Measurements from ENCODE around the gene LMF2. TPM values are rescaled to one million over a fixed set of nuclear protein-coding genes. Genes with fewer than 3 reads are reported as not detected.

The LMF2 gene
- total RNA-seq, 1 experiment from 2014 or later: 37.3 TPM

DNA sequence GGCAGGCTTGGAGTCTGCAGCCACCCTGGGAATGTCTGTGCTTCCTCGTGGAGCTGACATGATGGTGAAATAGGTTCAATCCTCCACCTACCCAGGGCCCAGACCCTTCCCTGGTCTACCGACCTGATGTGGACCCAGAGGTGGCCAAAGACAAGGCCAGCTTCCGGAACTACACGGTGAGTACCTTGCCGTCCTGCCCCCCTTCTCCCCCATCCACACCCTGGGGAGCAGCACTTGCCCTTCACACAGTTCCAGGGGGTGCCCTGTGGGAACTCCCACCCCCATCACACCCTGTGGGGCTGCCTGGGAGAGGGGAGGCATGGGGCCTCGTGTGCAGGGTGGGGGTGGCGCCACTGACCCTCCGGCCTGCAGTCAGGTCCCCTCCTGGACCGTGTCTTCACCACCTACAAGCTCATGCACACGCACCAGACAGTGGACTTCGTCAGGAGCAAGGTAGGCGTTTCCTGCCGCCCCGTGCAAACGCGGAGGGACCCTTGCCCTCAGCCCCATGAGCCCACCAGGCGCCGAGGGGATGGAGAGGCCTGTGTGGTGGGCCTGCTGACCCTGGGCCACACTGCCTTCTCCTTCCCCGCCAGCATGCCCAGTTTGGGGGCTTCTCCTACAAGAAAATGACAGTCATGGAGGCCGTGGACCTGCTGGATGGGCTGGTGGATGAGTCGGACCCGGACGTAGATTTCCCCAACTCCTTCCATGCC, 20.1 kb downstream of the LMF2 start:
- H3K4me3 ChIP-seq: no peak overlapping the region
- ChIA-PET POLR2A (ENCODE audit: unreplicated experiment) (no interaction called here), CTCF (no interaction called here)
- no TSS peak for BruUV-seq (replicated peaks)
- peaks cover 17% of the 10 kb centered on the region for H3F3A ChIP-seq (ENCODE audit: insufficient read depth, low read depth)
- H3K9me2 ChIP-seq (ENCODE audit: insufficient read depth): no peaks in the 10 kb centered on the region
- H3K4me2 ChIP-seq: peak overlapping the region; percentile 29; the same call in 1 of the 2 replicates
- H3K27ac ChIP-seq: no peak overlapping the region
- no peak overlapping the region for H2AFZ ChIP-seq
- H3K9me3 ChIP-seq (ENCODE audit: insufficient read depth, low read depth): no peaks in the 10 kb centered on the region
- TF ChIP-seq EZH2 (IDR thresholded peaks at IDR 0.05; ENCODE audit: low read depth): no peak
- TF ChIP-seq, protein P1, sequence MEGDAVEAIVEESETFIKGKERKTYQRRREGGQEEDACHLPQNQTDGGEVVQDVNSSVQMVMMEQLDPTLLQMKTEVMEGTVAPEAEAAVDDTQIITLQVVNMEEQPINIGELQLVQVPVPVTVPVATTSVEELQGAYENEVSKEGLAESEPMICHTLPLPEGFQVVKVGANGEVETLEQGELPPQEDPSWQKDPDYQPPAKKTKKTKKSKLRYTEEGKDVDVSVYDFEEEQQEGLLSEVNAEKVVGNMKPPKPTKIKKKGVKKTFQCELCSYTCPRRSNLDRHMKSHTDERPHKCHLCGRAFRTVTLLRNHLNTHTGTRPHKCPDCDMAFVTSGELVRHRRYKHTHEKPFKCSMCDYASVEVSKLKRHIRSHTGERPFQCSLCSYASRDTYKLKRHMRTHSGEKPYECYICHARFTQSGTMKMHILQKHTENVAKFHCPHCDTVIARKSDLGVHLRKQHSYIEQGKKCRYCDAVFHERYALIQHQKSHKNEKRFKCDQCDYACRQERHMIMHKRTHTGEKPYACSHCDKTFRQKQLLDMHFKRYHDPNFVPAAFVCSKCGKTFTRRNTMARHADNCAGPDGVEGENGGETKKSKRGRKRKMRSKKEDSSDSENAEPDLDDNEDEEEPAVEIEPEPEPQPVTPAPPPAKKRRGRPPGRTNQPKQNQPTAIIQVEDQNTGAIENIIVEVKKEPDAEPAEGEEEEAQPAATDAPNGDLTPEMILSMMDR (conservative IDR thresholded peaks at IDR 0.05): no peak
- no peak for DNase-seq
- peaks cover 7% of the 10 kb centered on the region for H3K36me3 ChIP-seq (ENCODE audit: low read depth)
- H3K79me2 ChIP-seq (ENCODE audit: low read depth): no peaks in the 10 kb centered on the region
- H3K27me3 ChIP-seq (ENCODE audit: insufficient read depth, low read depth): no peaks in the 10 kb centered on the region
- intact Hi-C loops (cut with micrococcal nuclease; ENCODE audit: unreplicated experiment): no loop called here
- H4K20me1 ChIP-seq (ENCODE audit: insufficient read depth): peaks cover 9% of the 10 kb centered on the region
- peaks cover 13% of the 10 kb centered on the region; the same call in 1 of the 2 replicates for H3K4me1 ChIP-seq (replicated peaks; ENCODE audit: insufficient read depth)

DNA sequence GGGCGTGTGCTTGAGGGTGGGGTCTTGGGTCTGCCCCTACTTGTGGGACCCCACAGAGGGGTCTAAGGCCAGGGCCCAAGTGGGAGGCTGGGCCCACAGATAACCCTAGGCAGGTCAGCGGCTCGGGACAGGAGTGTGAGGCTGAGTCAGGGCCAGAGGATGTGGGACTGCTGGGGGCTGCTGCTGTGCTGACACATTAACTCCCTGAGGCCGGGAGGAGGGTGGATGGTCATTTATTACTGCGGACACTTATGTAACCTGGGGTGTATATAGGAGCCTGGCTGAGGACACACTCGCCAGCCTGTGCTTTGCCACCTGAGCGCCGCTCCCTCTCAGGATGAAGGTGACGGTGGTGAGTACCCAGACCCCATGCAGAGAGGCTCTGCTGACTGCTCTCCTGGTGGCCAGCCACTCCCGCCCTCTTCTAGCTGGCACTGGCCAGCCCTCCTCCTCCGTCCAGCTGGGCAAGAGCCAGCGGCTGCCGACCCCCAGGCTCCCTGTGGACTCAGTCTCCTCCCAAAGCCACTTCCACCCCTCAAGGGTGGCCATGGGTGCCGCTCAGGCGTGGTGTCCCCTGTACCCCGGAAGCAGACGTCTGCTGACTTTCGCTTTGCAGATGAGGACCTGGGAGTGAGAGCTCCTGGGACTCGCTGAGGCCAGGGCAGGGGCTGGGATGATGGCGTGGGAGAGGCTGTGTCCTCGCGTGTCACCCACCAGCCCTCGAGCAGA, 20.8 kb downstream of the LMF2 start, which contains the start of gene MIOX:
TSS of gene MIOX (plus strand) at position 299 of the 729 bp plus-strand sequence. CDS start at position 338, 39 bp downstream.
- TF ChIP-seq EZH2 (IDR thresholded peaks at IDR 0.05; ENCODE audit: low read depth): no peak
- TF ChIP-seq, protein P1 (conservative IDR thresholded peaks at IDR 0.05): no peak
- ChIA-PET CTCF (no interaction called here), POLR2A (ENCODE audit: unreplicated experiment) (no interaction called here)
- no peaks in the 10 kb centered on the region for H3K9me3 ChIP-seq (ENCODE audit: insufficient read depth, low read depth)
- peak within 1 kb of the TSS; percentile 29 for H3K4me2 ChIP-seq
- BruUV-seq (replicated peaks): no TSS peak
- intact Hi-C loops (cut with micrococcal nuclease; ENCODE audit: unreplicated experiment): no loop called here
- peaks cover 17% of the 10 kb centered on the region; the same call in 1 of the 2 replicates for H3K4me1 ChIP-seq (replicated peaks; ENCODE audit: insufficient read depth)
- DNase-seq: peak in 1 of 2 experiments; percentile 53
- no peak within 1 kb of the TSS for H2AFZ ChIP-seq
- peaks cover 9% of the 10 kb centered on the region for H4K20me1 ChIP-seq (ENCODE audit: insufficient read depth)
- peaks cover 7% of the 10 kb centered on the region for H3K36me3 ChIP-seq (ENCODE audit: low read depth)
- no peaks in the 10 kb centered on the region for H3K9me2 ChIP-seq (ENCODE audit: insufficient read depth)
- peaks cover 17% of the 10 kb centered on the region for H3F3A ChIP-seq (ENCODE audit: insufficient read depth, low read depth)
- H3K27me3 ChIP-seq (ENCODE audit: insufficient read depth, low read depth): no peaks in the 10 kb centered on the region
- no peak within 1 kb of the TSS for H3K27ac ChIP-seq
- no peak within 1 kb of the TSS for H3K4me3 ChIP-seq
- no peaks in the 10 kb centered on the region for H3K79me2 ChIP-seq (ENCODE audit: low read depth)

DNA sequence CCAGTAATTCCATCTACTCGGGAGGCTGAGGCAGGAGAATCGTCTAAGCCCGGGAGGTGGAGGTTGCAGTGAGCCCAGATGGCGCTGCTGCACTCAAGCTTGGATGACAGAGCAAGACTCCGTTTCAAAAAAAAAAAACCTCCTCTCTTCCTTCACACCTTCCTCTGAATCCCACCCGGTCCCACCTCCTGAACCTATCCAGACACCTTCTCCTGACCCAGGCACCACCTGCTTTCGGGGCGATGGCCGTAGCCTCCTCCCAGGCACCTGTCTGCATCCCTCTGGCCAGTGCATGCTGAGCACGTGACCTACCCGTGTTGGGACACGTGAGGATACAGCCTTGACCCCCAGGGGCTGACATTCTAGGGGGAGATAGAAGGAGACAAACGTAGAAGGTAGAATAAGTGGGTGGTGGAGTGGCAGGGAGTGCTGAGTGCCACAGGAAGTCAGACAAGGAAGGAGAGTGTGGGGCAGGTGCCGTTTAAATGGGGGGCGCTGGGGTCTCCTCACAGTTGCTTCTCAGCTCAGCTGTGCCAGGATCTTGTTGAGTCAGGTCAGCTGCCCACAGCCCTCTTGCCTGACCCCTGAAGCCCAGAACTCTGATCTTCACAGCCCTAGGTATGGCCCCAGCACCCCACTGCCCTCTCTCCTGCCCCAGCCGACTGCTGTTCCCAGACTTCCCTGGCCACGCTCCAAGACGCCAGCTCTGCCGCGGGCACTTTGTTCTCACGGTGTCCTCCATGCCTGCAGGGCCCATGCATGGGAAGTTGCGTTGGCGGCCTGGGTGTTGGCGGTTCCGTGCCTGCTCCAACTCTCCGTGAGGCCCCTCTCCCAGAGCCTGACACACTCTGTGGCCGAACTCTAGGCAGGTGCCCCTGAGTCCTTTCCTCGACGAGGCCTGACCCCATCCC, 22.0 kb downstream of the LMF2 start:
- Histone ChIP-seq H3F3A (ENCODE audit: insufficient read depth, low read depth) (peaks cover 18% of the 10 kb centered on the region), H3K27ac (no peak overlapping the region), H3K79me2 (ENCODE audit: low read depth) (no peaks in the 10 kb centered on the region), H3K9me2 (ENCODE audit: insufficient read depth) (no peaks in the 10 kb centered on the region), H3K9me3 (ENCODE audit: insufficient read depth, low read depth) (no peaks in the 10 kb centered on the region), H3K36me3 (ENCODE audit: low read depth) (peaks cover 7% of the 10 kb centered on the region), H3K4me2 (no peak overlapping the region), H3K4me3 (no peak overlapping the region), H4K20me1 (ENCODE audit: insufficient read depth) (peaks cover 9% of the 10 kb centered on the region), H2AFZ (no peak overlapping the region), H3K4me1 (replicated peaks; ENCODE audit: insufficient read depth) (peaks cover 17% of the 10 kb centered on the region; the same call in 1 of the 2 replicates), H3K27me3 (ENCODE audit: insufficient read depth, low read depth) (no peaks in the 10 kb centered on the region)
- POLR2A ChIA-PET (ENCODE audit: unreplicated experiment): interaction anchor here (0.6 kb wide), 1 partner anchor 13 kb away, joined by 3 read pairs; no protein-coding TSS in a partner anchor
- CTCF ChIA-PET: interaction anchor here (0.9 kb wide), 1 partner anchor 40 kb away, joined by 3 read pairs; the partner anchor contains the start of gene SCO2
- no TSS peak for BruUV-seq (replicated peaks)
- DNase-seq: peak in 1 of 2 experiments; percentile 77
- intact Hi-C loops (cut with micrococcal nuclease; ENCODE audit: unreplicated experiment): no loop called here
- TF ChIP-seq, protein P1 (conservative IDR thresholded peaks at IDR 0.05): no peak; the same call in 1 of the 2 replicates
- no peak for TF ChIP-seq EZH2 (IDR thresholded peaks at IDR 0.05; ENCODE audit: low read depth)
